ENCODE results near the gene ITGB7.
"Not testable (repeated sequence)": the region's sequence is repeated elsewhere in the genome, so short reads cannot be mapped to it uniquely, and the experiment has no call there.

ITGB7 gene

GRCh38 chr12:53178803-53179202, 28.2 kb downstream of the ITGB7 start:
- peaks cover 38% of the 10 kb centered on the region for H3K4me1 Mint-ChIP-seq (ENCODE audit: low read depth)
- H3K4me3 Mint-ChIP-seq = peak overlapping the region; percentile 85
- not testable (repeated sequence) for H3K9me3 Mint-ChIP-seq; DNase-seq (ENCODE audit: low spot score); H3K27me3 Mint-ChIP-seq (ENCODE audit: low read depth); H3K27ac Mint-ChIP-seq
- peaks cover 18% of the 10 kb centered on the region for H3K36me3 Mint-ChIP-seq (ENCODE audit: low read depth)

GRCh38 chr12:53177447-53177846, 29.6 kb downstream of the ITGB7 start:
- not testable (repeated sequence) for DNase-seq (ENCODE audit: low spot score)

GRCh38 chr12:53176750-53177149, 30.3 kb downstream of the ITGB7 start:
- peaks cover 27% of the 10 kb centered on the region for H3K4me1 Mint-ChIP-seq (ENCODE audit: low read depth)
- H3K27me3 Mint-ChIP-seq (ENCODE audit: low read depth) = no peaks in the 10 kb centered on the region
- no peak overlapping the region for H3K4me3 Mint-ChIP-seq
- DNase-seq (ENCODE audit: low spot score) = no peak
- peaks cover 5% of the 10 kb centered on the region for H3K36me3 Mint-ChIP-seq (ENCODE audit: low read depth)
- H3K27ac Mint-ChIP-seq = no peak overlapping the region
- H3K9me3 Mint-ChIP-seq = no peaks in the 10 kb centered on the region

More at GRCh38 chr12:53177447-53177846, 29.6 kb downstream of the ITGB7 start:
- not testable (repeated sequence) for H3K27ac Mint-ChIP-seq; H3K4me3 Mint-ChIP-seq; H3K9me3 Mint-ChIP-seq; H3K27me3 Mint-ChIP-seq (ENCODE audit: low read depth)
- peaks cover 12% of the 10 kb centered on the region for H3K36me3 Mint-ChIP-seq (ENCODE audit: low read depth)
- H3K4me1 Mint-ChIP-seq (ENCODE audit: low read depth) = peaks cover 32% of the 10 kb centered on the region

- Mint-ChIP-seq H3K27ac (no peak overlapping the region), H3K9me3 (no peaks in the 10 kb centered on the region), H3K4me3 (no peak overlapping the region), H3K27me3 (ENCODE audit: low read depth) (no peaks in the 10 kb centered on the region), H3K36me3 (ENCODE audit: low read depth) (no peaks in the 10 kb centered on the region), H3K4me1 (ENCODE audit: low read depth) (peaks cover 22% of the 10 kb centered on the region)
- DNase-seq (ENCODE audit: low spot score) = no peak
Observed at GRCh38 chr12:53174881-53175491, 32.1 kb downstream of the ITGB7 start.

- H3K4me1 Mint-ChIP-seq (ENCODE audit: low read depth) = peaks cover 11% of the 10 kb centered on the region
- H3K27me3 Mint-ChIP-seq (ENCODE audit: low read depth) = no peaks in the 10 kb centered on the region
- H3K4me3 Mint-ChIP-seq = no peak overlapping the region
- no peak for DNase-seq (ENCODE audit: low spot score)
- no peaks in the 10 kb centered on the region for H3K36me3 Mint-ChIP-seq (ENCODE audit: low read depth)
- H3K27ac Mint-ChIP-seq = no peak overlapping the region
- no peaks in the 10 kb centered on the region for H3K9me3 Mint-ChIP-seq
Observed at GRCh38 chr12:53173085-53173715, 33.9 kb downstream of the ITGB7 start.

GRCh38 chr12:53172352-53172751, 34.7 kb downstream of the ITGB7 start:
- H3K27ac Mint-ChIP-seq = no peak overlapping the region

GRCh38 chr12:53171725-53172329, 35.2 kb downstream of the ITGB7 start:
- H3K36me3 Mint-ChIP-seq (ENCODE audit: low read depth) = no peaks in the 10 kb centered on the region
- no peaks in the 10 kb centered on the region for H3K27me3 Mint-ChIP-seq (ENCODE audit: low read depth)
- no peaks in the 10 kb centered on the region for H3K9me3 Mint-ChIP-seq
- no peak for DNase-seq (ENCODE audit: low spot score)
- H3K4me3 Mint-ChIP-seq = no peak overlapping the region
- peaks cover 11% of the 10 kb centered on the region for H3K4me1 Mint-ChIP-seq (ENCODE audit: low read depth)
- no peak overlapping the region for H3K27ac Mint-ChIP-seq

More at GRCh38 chr12:53172352-53172751, 34.7 kb downstream of the ITGB7 start:
- peaks cover 11% of the 10 kb centered on the region for H3K4me1 Mint-ChIP-seq (ENCODE audit: low read depth)
- no peak for DNase-seq (ENCODE audit: low spot score)
- no peak overlapping the region for H3K4me3 Mint-ChIP-seq
- H3K36me3 Mint-ChIP-seq (ENCODE audit: low read depth) = no peaks in the 10 kb centered on the region
- H3K9me3 Mint-ChIP-seq = no peaks in the 10 kb centered on the region
- H3K27me3 Mint-ChIP-seq (ENCODE audit: low read depth) = no peaks in the 10 kb centered on the region

GRCh38 chr12:53170876-53171724, 36.0 kb downstream of the ITGB7 start:
- no peak overlapping the region for H3K4me3 Mint-ChIP-seq
- no peak for DNase-seq (ENCODE audit: low spot score)
- H3K9me3 Mint-ChIP-seq = no peaks in the 10 kb centered on the region
- peaks cover 11% of the 10 kb centered on the region for H3K4me1 Mint-ChIP-seq (ENCODE audit: low read depth)
- H3K36me3 Mint-ChIP-seq (ENCODE audit: low read depth) = no peaks in the 10 kb centered on the region
- H3K27ac Mint-ChIP-seq = no peak overlapping the region
- no peaks in the 10 kb centered on the region for H3K27me3 Mint-ChIP-seq (ENCODE audit: low read depth)

- Mint-ChIP-seq H3K27ac (no peak overlapping the region), H3K4me3 (no peak overlapping the region), H3K36me3 (ENCODE audit: low read depth) (no peaks in the 10 kb centered on the region), H3K9me3 (no peaks in the 10 kb centered on the region), H3K4me1 (ENCODE audit: low read depth) (peaks cover 4% of the 10 kb centered on the region), H3K27me3 (ENCODE audit: low read depth) (no peaks in the 10 kb centered on the region)
- no peak for DNase-seq (ENCODE audit: low spot score)
Observed at GRCh38 chr12:53170215-53170614, 36.8 kb downstream of the ITGB7 start.

- no peaks in the 10 kb centered on the region for H3K27me3 Mint-ChIP-seq (ENCODE audit: low read depth)
- H3K36me3 Mint-ChIP-seq (ENCODE audit: low read depth) = no peaks in the 10 kb centered on the region
- no peak overlapping the region for H3K27ac Mint-ChIP-seq
- no peaks in the 10 kb centered on the region for H3K9me3 Mint-ChIP-seq
- no peak overlapping the region for H3K4me3 Mint-ChIP-seq
- H3K4me1 Mint-ChIP-seq (ENCODE audit: low read depth) = no peaks in the 10 kb centered on the region
- no peak for DNase-seq (ENCODE audit: low spot score)
Observed at GRCh38 chr12:53169644-53170043, 37.4 kb downstream of the ITGB7 start.

GRCh38 chr12:53166837-53167236, 40.2 kb downstream of the ITGB7 start:
- H3K4me3 Mint-ChIP-seq = no peak overlapping the region
- no peak overlapping the region for H3K27ac Mint-ChIP-seq
- DNase-seq (ENCODE audit: low spot score) = no peak

GRCh38 chr12:53163008-53163407, 44.0 kb downstream of the ITGB7 start:
- H3K36me3 Mint-ChIP-seq (ENCODE audit: low read depth); H3K9me3 Mint-ChIP-seq; DNase-seq (ENCODE audit: low spot score); H3K27ac Mint-ChIP-seq; H3K4me1 Mint-ChIP-seq (ENCODE audit: low read depth); H3K4me3 Mint-ChIP-seq; H3K27me3 Mint-ChIP-seq (ENCODE audit: low read depth): not testable (repeated sequence)

More at GRCh38 chr12:53166837-53167236, 40.2 kb downstream of the ITGB7 start:
- Mint-ChIP-seq H3K27me3 (ENCODE audit: low read depth) (no peaks in the 10 kb centered on the region), H3K36me3 (ENCODE audit: low read depth) (no peaks in the 10 kb centered on the region), H3K9me3 (no peaks in the 10 kb centered on the region), H3K4me1 (ENCODE audit: low read depth) (no peaks in the 10 kb centered on the region)

- H3K4me1 Mint-ChIP-seq (ENCODE audit: low read depth) = peaks cover 9% of the 10 kb centered on the region
- DNase-seq (ENCODE audit: low spot score) = no peak
- no peaks in the 10 kb centered on the region for H3K27me3 Mint-ChIP-seq (ENCODE audit: low read depth)
- no peaks in the 10 kb centered on the region for H3K36me3 Mint-ChIP-seq (ENCODE audit: low read depth)
- H3K4me3 Mint-ChIP-seq = no peak overlapping the region
- H3K27ac Mint-ChIP-seq = no peak overlapping the region
- no peaks in the 10 kb centered on the region for H3K9me3 Mint-ChIP-seq
Observed at GRCh38 chr12:53161119-53161911, 45.7 kb downstream of the ITGB7 start.
